ENCODE measurements around the gene MACROD2.

The MACROD2 gene

GRCh38 chr20:14816471-14816870, 821.2 kb downstream of the MACROD2 start:
- no peak for DNase-seq (ENCODE audit: low read depth)

GRCh38 chr20:14817101-14817500, 821.8 kb downstream of the MACROD2 start:
- no peak for DNase-seq (ENCODE audit: low read depth)

- DNase-seq (ENCODE audit: low read depth), result no peak
Observed at GRCh38 chr20:14820771-14821170, 825.5 kb downstream of the MACROD2 start.

- DNase-seq (ENCODE audit: low read depth), result no peak
Observed at GRCh38 chr20:14821251-14821650, 825.9 kb downstream of the MACROD2 start.

GRCh38 chr20:14824996-14825395, 829.7 kb downstream of the MACROD2 start:
- DNase-seq (ENCODE audit: low read depth), result no peak

- DNase-seq (ENCODE audit: low read depth), result no peak
Observed at GRCh38 chr20:14826543-14827313, 831.4 kb downstream of the MACROD2 start.

GRCh38 chr20:14828459-14828858, 833.1 kb downstream of the MACROD2 start:
- no peak for DNase-seq (ENCODE audit: low read depth)

GRCh38 chr20:14829906-14830305, 834.6 kb downstream of the MACROD2 start:
- no peak for DNase-seq (ENCODE audit: low read depth)

GRCh38 chr20:14830466-14830865, 835.1 kb downstream of the MACROD2 start:
- DNase-seq (ENCODE audit: low read depth), result no peak

- no peak for DNase-seq (ENCODE audit: low read depth)
Observed at GRCh38 chr20:14830899-14831298, 835.6 kb downstream of the MACROD2 start.

- DNase-seq (ENCODE audit: low read depth), result no peak
Observed at GRCh38 chr20:14832630-14833029, 837.3 kb downstream of the MACROD2 start.

- no peak for DNase-seq (ENCODE audit: low read depth)
Observed at GRCh38 chr20:14838663-14839628, 843.6 kb downstream of the MACROD2 start.

GRCh38 chr20:14845199-14846160, 850.2 kb downstream of the MACROD2 start:
- DNase-seq (ENCODE audit: low read depth), result no peak

- DNase-seq (ENCODE audit: low read depth), result no peak
Observed at GRCh38 chr20:14848806-14849205, 853.5 kb downstream of the MACROD2 start.

- no peak for DNase-seq (ENCODE audit: low read depth)
Observed at GRCh38 chr20:14853079-14853478, 857.8 kb downstream of the MACROD2 start.

GRCh38 chr20:14855171-14855570, 859.9 kb downstream of the MACROD2 start:
- no peak for DNase-seq (ENCODE audit: low read depth)

GRCh38 chr20:14859627-14860026, 864.3 kb downstream of the MACROD2 start:
- DNase-seq (ENCODE audit: low read depth), result no peak

- no peak for DNase-seq (ENCODE audit: low read depth)
Observed at GRCh38 chr20:14860410-14860814, 865.1 kb downstream of the MACROD2 start.

- DNase-seq (ENCODE audit: low read depth), result no peak
Observed at GRCh38 chr20:14861028-14861699, 865.8 kb downstream of the MACROD2 start.

- DNase-seq (ENCODE audit: low read depth), result no peak
Observed at GRCh38 chr20:14865169-14865568, 869.9 kb downstream of the MACROD2 start.

- no peak for DNase-seq (ENCODE audit: low read depth)
Observed at GRCh38 chr20:14865731-14866130, 870.4 kb downstream of the MACROD2 start.

All from stimulated activated CD8-positive, alpha-beta memory T cell treated with anti-CD3 and anti-CD28 coated beads, Interleukin-15, amount 100 ng/mL, for 1 hour (primary cell).